CD4-positive, alpha-beta T cell (primary cell): ENCODE results near the gene OXLD1. TPM values are rescaled to one million over a fixed set of nuclear protein-coding genes. Genes with fewer than 3 reads are reported as not detected.

Experiments used
- ATAC-seq: fragments of 200-7000 bp; cut with Tn5 transposase; one replicate; pipeline ENCODE4 v1.10.0; 2022; ENCODE audit warnings: mild to moderate bottlenecking; ENCODE audit not compliant: poor library complexity
- CTCF ChIA-PET: fragments of 350-600 bp; sonication (Branson Sonifier 250); formaldehyde crosslinking; loops from one replicate; lab custom pipeline; 2021; ENCODE audit warnings: antibody characterized with exemption, inconsistent platforms; lab: Charles Lee
- POLR2A ChIA-PET: fragments of 350-600 bp; sonication (Branson Sonifier 250); formaldehyde crosslinking; loops from one replicate; lab custom pipeline; 2021; ENCODE audit warnings: antibody characterized with exemption, inconsistent platforms; lab: Charles Lee
- DNase-seq, 14 experiments: peaks; one replicate each; pipeline ENCODE4 v3.0.0-alpha.2; 2013 to 2020; ENCODE audit warnings: mixed read lengths in 2 of 14
- H3K27ac ChIP-seq, 2 donors: one replicate each; pipeline versions ENCODE4 v1.5.1 to v1.7.0; 2013; ENCODE audit warnings: low read length in 2 of 2, low read depth in 1 of 2, mild to moderate bottlenecking in 1 of 2
- H3K27me3 ChIP-seq, 2 experiments: 1 replicate in 1 of 2; 2 replicates in 1 of 2; pipeline versions ENCODE4 v1.6.1 to v1.7.0; 2013; ENCODE audit warnings: low read length in 2 of 2, control low read depth in 1 of 2, mild to moderate bottlenecking in 1 of 2, moderate library complexity in 1 of 2; ENCODE audit not compliant: insufficient read depth in 2 of 2, control insufficient read depth in 1 of 2
- H3K36me3 ChIP-seq: one replicate; pipeline ENCODE4 v1.6.1; 2013; ENCODE audit warnings: low read length, control low read depth; ENCODE audit not compliant: insufficient read depth
- H3K4me1 ChIP-seq: one replicate; pipeline ENCODE4 v1.6.1; 2013; ENCODE audit warnings: low read length, control low read depth; ENCODE audit not compliant: insufficient read depth
- H3K4me3 ChIP-seq: one replicate; pipeline ENCODE4 v1.5.1; 2013; ENCODE audit warnings: mild to moderate bottlenecking, low read length, moderate library complexity
- H3K9me3 ChIP-seq, 2 experiments: 1 replicate in 1 of 2; 2 replicates in 1 of 2; pipeline versions ENCODE4 v1.6.1 to v1.7.0; 2013; ENCODE audit warnings: low read length in 2 of 2, mild to moderate bottlenecking in 2 of 2, control low read depth in 1 of 2, moderate library complexity in 1 of 2; ENCODE audit not compliant: control insufficient read depth in 1 of 2, insufficient read depth in 1 of 2
- H3K27ac Mint-ChIP-seq: one replicate; pipeline ENCODE4 v1.8.0; 2020; ENCODE audit warnings: mixed read lengths
- H3K27me3 Mint-ChIP-seq: one replicate; pipeline ENCODE4 v1.8.0; 2021; ENCODE audit warnings: mixed read lengths
- H3K36me3 Mint-ChIP-seq: one replicate; pipeline ENCODE4 v1.8.0; 2021; ENCODE audit warnings: low read depth, mixed read lengths
- H3K4me1 Mint-ChIP-seq: one replicate; pipeline ENCODE4 v1.8.0; 2021; ENCODE audit warnings: low read depth, mixed read lengths
- H3K4me3 Mint-ChIP-seq: one replicate; pipeline ENCODE4 v1.8.0; 2020; ENCODE audit warnings: mild to moderate bottlenecking, mixed read lengths
- H3K9me3 Mint-ChIP-seq: one replicate; pipeline ENCODE4 v1.8.0; 2020; ENCODE audit warnings: mixed read lengths
- CTCF ChIP-seq: fragments of 200-600 bp; IDR thresholded peaks from one replicate; pipeline ENCODE4 v1.8.0; 2022; ENCODE audit warnings: antibody characterized with exemption, mild to moderate bottlenecking
- intact Hi-C, 2 experiments: fragments of 100-400 bp; cut with DNase I in 1 of 2; cut with micrococcal nuclease in 1 of 2; formaldehyde crosslinking; loops; one replicate each; pipeline versions ENCODE4 v1.15.1 to v1.9.0; 2023 to 2025; cut with DNase I, micrococcal nuclease
- total RNA-seq, 174 experiments: library from RNA in 2 of 174; stranded (reverse) in 2 of 174; gene quantifications; one replicate each; pipeline ENCODE4 v1.2.3 and lab custom pipeline; 2021 to 2026

Gene OXLD1
- total RNA-seq, 2 experiments from 2014 or later = 24.6 to 25.3 TPM

GRCh38 chr17:81714412-81715106 is 48.2 kb upstream of the OXLD1 start:
- ATAC-seq = no peak
- DNase-seq = peak in 1 of 14 experiments; percentile 32
- intact Hi-C loops = no loop called here
- no peak overlapping the region for H3K4me3 ChIP-seq
- H3K36me3 ChIP-seq = no peaks in the 10 kb centered on the region
- H3K27me3 ChIP-seq = no peaks in the 10 kb centered on the region
- Mint-ChIP-seq H3K9me3 (no peaks in the 10 kb centered on the region), H3K4me3 (no peak overlapping the region), H3K4me1 (peaks cover 24% of the 10 kb centered on the region), H3K36me3 (no peaks in the 10 kb centered on the region), H3K27me3 (no peaks in the 10 kb centered on the region), H3K27ac (no peak overlapping the region)
- POLR2A ChIA-PET = no interaction called here
- H3K27ac ChIP-seq = no peak overlapping the region
- peaks cover 31% of the 10 kb centered on the region for H3K4me1 ChIP-seq
- H3K9me3 ChIP-seq = no peaks in the 10 kb centered on the region
- no peak for TF ChIP-seq CTCF
- CTCF ChIA-PET = interaction anchor here (0.6 kb wide), 1 partner anchor 168 kb away, joined by 3 read pairs; no protein-coding TSS in a partner anchor

- ChIA-PET POLR2A (no interaction called here), CTCF (no interaction called here)
- ATAC-seq = no peak
- H3K27ac ChIP-seq = no peak overlapping the region
- H3K9me3 ChIP-seq = no peaks in the 10 kb centered on the region
- Mint-ChIP-seq H3K27me3 (no peaks in the 10 kb centered on the region), H3K4me1 (peaks cover 27% of the 10 kb centered on the region), H3K9me3 (no peaks in the 10 kb centered on the region), H3K4me3 (peak overlapping the region; percentile 90), H3K36me3 (no peaks in the 10 kb centered on the region), H3K27ac (no peak overlapping the region)
- peaks cover 31% of the 10 kb centered on the region for H3K4me1 ChIP-seq
- no peak for TF ChIP-seq CTCF
- H3K27me3 ChIP-seq = no peaks in the 10 kb centered on the region
- intact Hi-C loops = loop anchor here in 1 of 2 experiments (2.0 kb wide), 1 partner anchor 147 kb away; the partner anchor contains the start of gene P4HB
- no peaks in the 10 kb centered on the region for H3K36me3 ChIP-seq
- H3K4me3 ChIP-seq = no peak overlapping the region
- DNase-seq = peak in 2 of 14 experiments; percentile 31 to 42
Observed at GRCh38 chr17:81713556-81714411, 47.4 kb upstream of the OXLD1 start.

GRCh38 chr17:81713004-81713555 is 46.7 kb upstream of the OXLD1 start:
- H3K36me3 Mint-ChIP-seq = no peaks in the 10 kb centered on the region
- Histone ChIP-seq H3K4me3 (peak overlapping the region; percentile 44), H3K27ac (no peak overlapping the region), H3K4me1 (peaks cover 31% of the 10 kb centered on the region), H3K9me3 (no peaks in the 10 kb centered on the region), H3K36me3 (peaks cover under 1% of the 10 kb centered on the region), H3K27me3 (no peaks in the 10 kb centered on the region)
- CTCF ChIA-PET = no interaction called here
- peak overlapping the region; percentile 90 for H3K4me3 Mint-ChIP-seq
- ATAC-seq (no peak), DNase-seq (peak in 2 of 14 experiments; percentile 30 to 41)
- POLR2A ChIA-PET = no interaction called here
- H3K9me3 Mint-ChIP-seq = no peaks in the 10 kb centered on the region
- H3K27me3 Mint-ChIP-seq = no peaks in the 10 kb centered on the region
- intact Hi-C loops = loop anchor here in 1 of 2 experiments (2.0 kb wide), 1 partner anchor 148 kb away; the partner anchor contains the start of gene P4HB
- H3K4me1 Mint-ChIP-seq = peaks cover 27% of the 10 kb centered on the region
- TF ChIP-seq CTCF = no peak
- no peak overlapping the region for H3K27ac Mint-ChIP-seq
